Measurements from ENCODE around the gene PRKAR1A.
"Not testable (repeated sequence)": the region's sequence is repeated elsewhere in the genome, so short reads cannot be mapped to it uniquely, and the experiment has no call there.

PRKAR1A gene

GRCh38 chr17:68579194-68579927 lies 67.1 kb downstream of the PRKAR1A start:
- no peak for DNase-seq (ENCODE audit: low read depth)

- DNase-seq (ENCODE audit: low read depth): no peak
Measured at GRCh38 chr17:68580236-68580770, 68.1 kb downstream of the PRKAR1A start.

GRCh38 chr17:68581863-68582645 lies 69.8 kb downstream of the PRKAR1A start:
- DNase-seq (ENCODE audit: low read depth): no peak

DNA sequence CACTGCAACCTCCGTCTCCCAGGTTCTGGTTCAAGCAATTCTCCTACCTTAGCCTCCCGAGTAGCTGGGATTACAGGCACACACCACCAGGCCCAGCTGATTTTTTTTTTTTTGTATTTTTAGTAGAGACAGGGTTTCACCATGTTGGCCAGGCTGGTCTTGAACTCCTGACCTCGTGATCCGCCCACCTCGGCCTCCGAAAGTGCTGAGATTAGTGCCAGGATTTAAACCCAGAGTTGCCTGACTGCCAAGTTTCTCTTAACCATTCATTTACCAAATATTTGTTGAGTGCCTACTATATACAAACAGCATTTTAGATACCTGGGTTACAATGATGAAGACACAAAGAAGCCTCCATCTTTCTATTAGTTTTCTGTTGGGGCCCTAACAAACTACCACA lies 70.6 kb downstream of the PRKAR1A start:
- not testable (repeated sequence) for DNase-seq (ENCODE audit: low read depth)

DNA sequence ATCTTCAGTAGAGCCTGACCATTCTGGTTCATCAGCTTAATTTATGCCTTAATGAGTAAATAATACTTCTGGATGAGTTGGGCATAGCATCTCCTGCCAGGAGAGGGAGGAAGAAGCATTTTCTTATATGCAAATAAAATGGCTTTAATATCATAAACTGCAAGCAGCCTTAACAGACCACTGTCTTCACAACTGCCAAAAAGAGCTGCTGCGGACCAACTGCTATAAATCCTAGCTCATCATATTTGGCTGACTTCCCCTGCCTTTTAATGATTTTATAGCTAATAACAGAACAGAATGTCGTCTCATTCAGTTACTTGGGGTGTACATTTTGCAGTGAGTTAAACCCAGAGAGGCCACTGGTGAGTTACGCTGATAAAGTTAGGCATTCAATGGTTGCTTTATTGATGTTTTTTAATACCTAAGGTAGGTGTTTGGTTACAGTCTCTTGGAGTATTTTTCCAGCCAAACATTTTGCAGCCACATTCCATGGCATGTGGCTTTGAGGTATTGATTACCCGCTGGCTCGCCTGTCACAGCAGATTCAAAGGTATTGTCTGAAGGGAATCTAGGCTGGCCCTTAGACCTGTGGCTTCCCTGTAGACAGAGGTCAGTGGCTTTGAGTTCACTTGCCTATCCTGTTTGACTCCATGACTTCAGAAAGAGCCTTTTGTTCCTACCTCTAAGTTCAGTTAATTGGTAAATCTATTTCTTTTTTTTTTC lies 72.5 kb downstream of the PRKAR1A start:
- DNase-seq (ENCODE audit: low read depth): no peak

GRCh38 chr17:68585643-68586042 lies 73.4 kb downstream of the PRKAR1A start:
- DNase-seq (ENCODE audit: low read depth): no peak

DNA sequence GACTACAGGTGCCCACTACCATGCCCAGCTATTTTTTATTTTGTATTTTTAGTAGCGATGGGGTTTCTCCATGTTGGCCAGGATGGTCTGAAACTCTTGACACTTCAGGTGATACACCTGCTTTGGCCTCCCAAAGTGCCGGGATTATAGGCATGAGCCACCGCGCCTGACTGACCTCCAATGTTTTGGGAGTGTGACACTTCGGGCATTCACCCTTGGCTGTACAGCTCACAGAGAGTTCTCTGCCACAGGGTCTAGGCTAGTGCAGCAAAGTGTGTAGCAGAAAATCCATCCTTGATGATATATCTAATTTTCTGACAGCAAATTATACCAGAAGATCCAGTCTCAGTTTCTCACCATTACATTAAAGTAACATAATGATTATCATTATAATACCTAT lies 74.8 kb downstream of the PRKAR1A start:
- no peak for DNase-seq (ENCODE audit: low read depth)

- no peak for DNase-seq (ENCODE audit: low read depth)
Measured at GRCh38 chr17:68587847-68588246, 75.6 kb downstream of the PRKAR1A start.

- no peak for DNase-seq (ENCODE audit: low read depth)
Measured at GRCh38 chr17:68588362-68588761, 76.1 kb downstream of the PRKAR1A start.

GRCh38 chr17:68589086-68589485 lies 76.9 kb downstream of the PRKAR1A start:
- no peak for DNase-seq (ENCODE audit: low read depth)

DNA sequence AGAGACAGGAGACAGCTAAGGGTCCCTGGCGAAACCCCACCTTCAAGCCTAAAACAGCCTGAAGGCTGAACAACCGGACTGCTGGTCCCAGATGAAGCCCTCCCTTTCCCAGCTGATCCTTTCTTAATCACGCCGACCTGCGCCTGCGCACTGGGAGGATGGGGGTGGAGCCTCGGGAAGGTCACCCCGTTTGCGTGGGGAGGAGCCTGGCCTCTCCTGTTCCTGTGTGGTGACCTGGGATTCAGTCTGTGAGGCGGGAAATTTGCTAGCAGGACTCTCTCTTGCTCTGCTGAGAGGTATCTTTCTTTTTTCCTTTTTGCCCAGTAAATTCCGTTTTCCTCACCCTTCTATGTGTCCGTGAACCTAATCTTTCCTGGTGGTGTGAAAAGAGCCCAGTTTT lies 79.4 kb downstream of the PRKAR1A start:
- DNase-seq (ENCODE audit: low read depth): no peak

DNA sequence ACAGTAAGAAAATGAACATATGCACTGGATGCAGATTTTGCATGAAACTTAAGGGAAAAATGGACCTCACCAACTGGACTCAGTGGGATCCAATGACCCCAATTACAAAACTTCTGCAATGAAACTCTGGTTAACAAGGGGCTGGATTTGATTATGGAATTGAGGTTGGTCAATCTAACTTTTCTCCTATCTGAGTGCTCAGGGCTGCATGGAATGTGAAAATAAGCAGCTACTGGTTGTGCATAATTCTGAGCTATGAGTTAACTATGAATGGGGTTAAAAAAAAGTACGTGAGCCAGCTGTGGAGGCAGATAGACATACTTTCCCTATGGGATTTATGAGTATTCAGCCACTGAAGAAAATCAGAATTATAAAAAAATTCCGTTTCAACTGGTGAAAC lies 79.8 kb downstream of the PRKAR1A start:
- no peak for DNase-seq (ENCODE audit: low read depth)

GRCh38 chr17:68592682-68593641 lies 80.7 kb downstream of the PRKAR1A start:
- DNase-seq (ENCODE audit: low read depth): no peak

DNA sequence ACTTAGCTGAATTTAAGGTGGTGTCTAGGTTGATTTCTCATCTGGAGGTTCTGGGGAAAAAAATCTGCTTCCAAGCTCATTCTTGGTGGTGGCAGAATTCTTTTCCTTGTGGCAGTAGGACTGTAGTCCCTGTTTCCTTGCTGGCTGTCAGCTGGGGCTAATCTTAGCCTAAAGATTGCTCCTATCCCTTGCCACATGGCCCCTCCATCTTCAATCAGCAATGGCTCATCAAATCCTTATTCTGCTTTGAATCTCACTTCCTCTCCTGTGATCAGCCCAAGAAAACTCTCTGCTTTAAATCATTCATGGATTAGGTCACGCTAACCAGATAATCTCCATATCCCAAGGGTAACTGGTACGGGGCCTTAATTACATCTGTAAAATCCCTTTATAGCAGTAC lies 82.3 kb downstream of the PRKAR1A start:
- no peak for DNase-seq (ENCODE audit: low read depth)

- DNase-seq (ENCODE audit: low read depth): no peak
Measured at GRCh38 chr17:68595496-68595895, 83.3 kb downstream of the PRKAR1A start.

GRCh38 chr17:68595986-68596385 lies 83.8 kb downstream of the PRKAR1A start:
- DNase-seq (ENCODE audit: low read depth): no peak

DNA sequence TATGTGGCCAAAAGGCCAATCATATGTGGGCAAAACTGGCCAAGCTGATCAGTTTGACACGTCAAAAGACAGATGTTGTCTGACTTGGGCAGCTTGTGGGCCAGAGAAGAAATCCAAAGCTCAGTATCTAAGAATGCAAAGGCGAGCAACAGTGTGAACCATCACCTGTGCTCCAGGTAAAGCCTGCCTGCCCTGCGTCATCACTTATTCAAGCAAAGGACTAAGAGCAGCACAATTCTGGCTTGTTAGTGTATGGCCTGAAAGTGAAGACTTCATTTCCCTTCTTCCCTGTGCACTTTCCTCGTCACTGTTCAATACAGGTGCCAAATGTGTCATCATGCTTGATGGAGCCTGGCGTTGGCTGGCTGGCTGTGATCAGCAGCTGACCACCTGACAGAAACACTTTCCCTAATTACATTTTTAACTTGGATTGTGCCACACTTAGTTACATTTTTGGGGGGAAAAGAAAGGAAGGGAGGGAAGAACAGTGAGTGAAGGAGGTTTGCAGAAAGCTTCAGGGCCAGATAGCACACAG lies 84.2 kb downstream of the PRKAR1A start:
- DNase-seq (ENCODE audit: low read depth): no peak

- DNase-seq (ENCODE audit: low read depth): no peak
Measured at GRCh38 chr17:68598074-68598473, 85.8 kb downstream of the PRKAR1A start.

- no peak for DNase-seq (ENCODE audit: low read depth)
Measured at GRCh38 chr17:68598545-68598961, 86.3 kb downstream of the PRKAR1A start.

DNA sequence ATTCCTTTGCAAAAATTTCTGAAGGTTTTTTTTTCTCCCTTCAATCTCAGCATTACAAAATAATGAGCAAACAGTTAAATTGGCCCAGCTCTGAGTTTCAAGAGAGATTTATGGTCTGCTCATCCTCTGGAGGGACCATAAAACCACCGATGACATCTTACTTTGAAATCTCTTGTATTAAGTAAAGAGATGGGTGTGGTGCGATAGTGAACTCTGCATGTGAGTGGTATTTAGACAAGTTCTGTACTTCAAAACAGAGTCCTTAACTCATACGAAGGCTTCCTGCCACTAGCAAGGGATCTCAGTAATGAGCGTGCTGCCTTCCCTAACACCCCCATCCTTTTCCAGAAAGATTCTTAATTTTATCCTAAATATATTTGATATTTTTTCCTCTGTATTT lies 86.9 kb downstream of the PRKAR1A start:
- DNase-seq (ENCODE audit: low read depth): no peak

- DNase-seq (ENCODE audit: low read depth): no peak
Measured at GRCh38 chr17:68599552-68600066, 87.4 kb downstream of the PRKAR1A start.
